Measurements from ENCODE around the gene NFKB2.
A peak's percentile ranks its signal among the peaks of the same experiment; 100 is the strongest.

The NFKB2 gene

DNA sequence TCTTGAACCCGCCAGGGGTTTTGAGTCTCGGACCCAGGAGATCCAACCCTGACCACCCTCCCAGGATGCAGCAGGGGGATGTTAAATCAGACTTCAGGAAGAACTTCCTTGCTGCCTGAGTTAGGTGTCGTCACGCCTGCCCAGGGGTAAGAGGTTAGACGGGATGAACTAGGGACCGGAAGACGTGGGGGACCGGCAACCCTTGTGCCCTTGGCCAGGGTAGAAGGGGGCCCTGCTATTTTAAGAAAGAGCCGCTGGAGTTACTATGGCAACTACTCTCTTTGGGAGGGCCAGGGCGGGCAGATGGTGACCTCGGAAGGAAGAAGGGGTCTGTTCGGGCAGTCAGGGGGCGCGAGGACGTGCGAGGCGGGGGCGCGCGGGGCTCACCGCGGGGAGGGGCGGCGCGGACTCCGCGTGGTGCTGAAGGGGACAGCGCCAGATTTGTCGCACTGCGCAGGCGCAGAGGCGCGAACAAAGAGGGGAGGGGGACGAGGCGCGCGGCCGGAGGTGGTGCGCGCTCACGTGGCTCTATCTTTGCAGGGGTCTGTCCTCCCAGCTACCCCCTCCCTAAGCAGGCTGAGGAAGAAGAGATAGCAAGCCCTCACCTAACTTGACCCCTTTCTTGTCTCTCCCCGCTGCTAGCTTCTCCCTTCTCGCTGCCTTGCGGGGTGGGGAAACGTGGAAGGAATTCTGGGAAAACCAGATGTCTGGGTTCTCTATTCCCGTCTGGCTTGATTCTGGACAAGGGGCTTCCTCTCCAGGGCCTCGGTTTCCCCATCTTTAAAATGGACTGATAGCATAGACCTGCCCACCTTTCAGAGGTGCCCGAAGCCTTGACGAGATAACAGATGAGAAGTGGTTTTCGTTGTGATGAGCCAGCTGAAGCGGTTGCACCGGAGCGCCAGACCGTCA lies 24.0 kb downstream of the NFKB2 start (continued):
- TF ChIP-seq, protein P1, sequence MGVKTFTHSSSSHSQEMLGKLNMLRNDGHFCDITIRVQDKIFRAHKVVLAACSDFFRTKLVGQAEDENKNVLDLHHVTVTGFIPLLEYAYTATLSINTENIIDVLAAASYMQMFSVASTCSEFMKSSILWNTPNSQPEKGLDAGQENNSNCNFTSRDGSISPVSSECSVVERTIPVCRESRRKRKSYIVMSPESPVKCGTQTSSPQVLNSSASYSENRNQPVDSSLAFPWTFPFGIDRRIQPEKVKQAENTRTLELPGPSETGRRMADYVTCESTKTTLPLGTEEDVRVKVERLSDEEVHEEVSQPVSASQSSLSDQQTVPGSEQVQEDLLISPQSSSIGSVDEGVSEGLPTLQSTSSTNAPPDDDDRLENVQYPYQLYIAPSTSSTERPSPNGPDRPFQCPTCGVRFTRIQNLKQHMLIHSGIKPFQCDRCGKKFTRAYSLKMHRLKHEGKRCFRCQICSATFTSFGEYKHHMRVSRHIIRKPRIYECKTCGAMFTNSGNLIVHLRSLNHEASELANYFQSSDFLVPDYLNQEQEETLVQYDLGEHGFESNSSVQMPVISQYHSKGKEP (tag by site-specific recombination; IDR thresholded peaks at IDR 0.05) = no peak
- TF ChIP-seq ZNF16 (tag by site-specific recombination; IDR thresholded peaks at IDR 0.05; ENCODE audit: low read depth) = no peak
- no peak for TF ChIP-seq SALL2 (tag by site-specific recombination; IDR thresholded peaks at IDR 0.05; ENCODE audit: borderline replicate concordance)
- TF ChIP-seq PRDM10 (tag by site-specific recombination; IDR thresholded peaks at IDR 0.05) = peak; percentile 59
- TF ChIP-seq ZSCAN16 (tag by site-specific recombination; IDR thresholded peaks at IDR 0.05) = no peak
- TF ChIP-seq ZNF404 (tag by site-specific recombination; IDR thresholded peaks at IDR 0.05) = no peak
- no peak for TF ChIP-seq ZNF214 (tag by site-specific recombination; IDR thresholded peaks at IDR 0.05; ENCODE audit: borderline replicate concordance)
- TF ChIP-seq ZNF221 (tag by site-specific recombination; IDR thresholded peaks at IDR 0.05; ENCODE audit: borderline replicate concordance) = no peak
- TF ChIP-seq, protein P2, sequence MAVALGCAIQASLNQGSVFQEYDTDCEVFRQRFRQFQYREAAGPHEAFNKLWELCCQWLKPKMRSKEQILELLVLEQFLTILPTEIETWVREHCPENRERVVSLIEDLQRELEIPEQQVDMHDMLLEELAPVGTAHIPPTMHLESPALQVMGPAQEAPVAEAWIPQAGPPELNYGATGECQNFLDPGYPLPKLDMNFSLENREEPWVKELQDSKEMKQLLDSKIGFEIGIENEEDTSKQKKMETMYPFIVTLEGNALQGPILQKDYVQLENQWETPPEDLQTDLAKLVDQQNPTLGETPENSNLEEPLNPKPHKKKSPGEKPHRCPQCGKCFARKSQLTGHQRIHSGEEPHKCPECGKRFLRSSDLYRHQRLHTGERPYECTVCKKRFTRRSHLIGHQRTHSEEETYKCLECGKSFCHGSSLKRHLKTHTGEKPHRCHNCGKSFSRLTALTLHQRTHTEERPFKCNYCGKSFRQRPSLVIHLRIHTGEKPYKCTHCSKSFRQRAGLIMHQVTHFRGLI (tag by site-specific recombination; IDR thresholded peaks at IDR 0.05) = no peak
- TF ChIP-seq ZNF335 (tag by site-specific recombination; conservative IDR thresholded peaks at IDR 0.05) = peak; percentile 74
- no peak for TF ChIP-seq ZNF23 (tag by site-specific recombination; IDR thresholded peaks at IDR 0.05; ENCODE audit: borderline replicate concordance)
- TF ChIP-seq BCL11A (tag by site-specific recombination; IDR thresholded peaks at IDR 0.05; ENCODE audit: low read depth) = no peak
- TF ChIP-seq ZNF311 (tag by site-specific recombination; IDR thresholded peaks at IDR 0.05; ENCODE audit: borderline replicate concordance) = no peak
- peak; percentile 48 for TF ChIP-seq ZBTB10 (tag by site-specific recombination; IDR thresholded peaks at IDR 0.05)
- TF ChIP-seq ZNF596 (tag by site-specific recombination; IDR thresholded peaks at IDR 0.05) = no peak
- TF ChIP-seq ZNF239 (tag by site-specific recombination; IDR thresholded peaks at IDR 0.05) = no peak
- no peak for TF ChIP-seq ZNF488 (tag by site-specific recombination; IDR thresholded peaks at IDR 0.05)
- no peak for TF ChIP-seq ZNF529 (tag by site-specific recombination; IDR thresholded peaks at IDR 0.05; ENCODE audit: insufficient replicate concordance)
- TF ChIP-seq ZSCAN5A (tag by site-specific recombination; IDR thresholded peaks at IDR 0.05) = no peak
- no peak for TF ChIP-seq ZNF157 (tag by site-specific recombination; IDR thresholded peaks at IDR 0.05)
- TF ChIP-seq GFI1B (tag by site-specific recombination; IDR thresholded peaks at IDR 0.05) = peak; percentile 41; the same call in 1 of the 2 replicates
- TF ChIP-seq ZSCAN30 (tag by site-specific recombination; IDR thresholded peaks at IDR 0.05) = peak; percentile 62; the same call in 1 of the 2 replicates
- TF ChIP-seq ZNF624 (tag by site-specific recombination; IDR thresholded peaks at IDR 0.05) = no peak
- no peak for TF ChIP-seq ZNF169 (tag by site-specific recombination; IDR thresholded peaks at IDR 0.05)
- TF ChIP-seq ZFP69B (tag by site-specific recombination; IDR thresholded peaks at IDR 0.05) = no peak
- TF ChIP-seq KLF10 (tag by site-specific recombination; IDR thresholded peaks at IDR 0.05) = no peak
- no peak for TF ChIP-seq ZFP37 (tag by site-specific recombination; IDR thresholded peaks at IDR 0.05)
